K562 (cell line): Measurements from ENCODE around the gene CTSD. TPM values are rescaled to one million over a fixed set of nuclear protein-coding genes. Genes with fewer than 3 reads are reported as not detected.

ENCODE experiments used
- ATAC-seq: fragments of 200-7000 bp; cut with Tn5 transposase; 3 replicates; pipeline ENCODE4 v1.9.1; 2020; ENCODE audit warnings: moderate library complexity
- BruUV-seq: library from RNA; stranded (reverse); fragments of 400-500 nt; replicated peaks from 2 replicates; lab custom pipeline; 2021; lab: Mats Ljungman, UMichigan
- CTCF ChIA-PET: fragments of 300-600 bp; formaldehyde crosslinking; extraction: SDS; loops from one replicate; lab custom pipeline; 2021; ENCODE audit warnings: low intra/inter-chr PET ratio; lab: Yijun Ruan, JAX
- POLR2A ChIA-PET: fragments of 300-600, 350-650 bp; sonication (Branson Sonifier 250); formaldehyde crosslinking; extraction: SDS; loops from one replicate; lab custom pipeline; 2021; ENCODE audit warnings: antibody characterized with exemption, inconsistent platforms; lab: Yijun Ruan, JAX
- DNase-seq, 4 experiments: peaks; one replicate each; pipeline versions ENCODE4 v3.0.0 to v3.0.0-alpha.2; 2011 to 2018; ENCODE audit warnings: low spot score in 3 of 4, mixed read lengths in 3 of 4; ENCODE audit errors: extremely low read depth in 1 of 4
- FAIRE-seq: peaks from 2 replicates; lab custom pipeline; 2011; peaks lifted over from hg19 to GRCh38; lab: Jason Lieb, UNC
- H2AFZ ChIP-seq: 2 replicates; pipeline ENCODE4 v1.6.0; 2011; ENCODE audit warnings: low read depth, low read length, control low read depth, inconsistent platforms
- H3K27ac ChIP-seq: fragments of 200-600 bp; 3 replicates; pipeline ENCODE4 v1.8.0; 2011; ENCODE audit warnings: low read depth, mild to moderate bottlenecking, control low read depth, inconsistent platforms, low read length, moderate library complexity, mixed read lengths; ENCODE audit errors: extremely low read depth
- H3K27me3 ChIP-seq, 2 experiments: fragments of 300-600 bp in 1 of 2; 2 replicates in 1 of 2; 3 replicates in 1 of 2; pipeline versions ENCODE4 v1.6.0 to v1.8.0; 2011; ENCODE audit warnings: inconsistent platforms in 2 of 2, low read length in 2 of 2, mild to moderate bottlenecking in 1 of 2, mixed read lengths in 1 of 2, moderate library complexity in 1 of 2; ENCODE audit not compliant: control insufficient read depth in 2 of 2, insufficient read depth in 2 of 2
- H3K36me3 ChIP-seq: fragments of 300-600 bp; 3 replicates; pipeline ENCODE4 v1.8.0; 2011; ENCODE audit warnings: mild to moderate bottlenecking, low read length, inconsistent platforms; ENCODE audit not compliant: control insufficient read depth, insufficient read depth
- H3K4me1 ChIP-seq, 2 experiments: fragments of 200-600 bp in 1 of 2; replicated peaks in 1 of 2; 2 replicates in 1 of 2; 3 replicates in 1 of 2; pipeline versions ENCODE4 v1.5.1 to v1.8.0; 2011; ENCODE audit warnings: inconsistent platforms in 2 of 2, low read length in 2 of 2, mild to moderate bottlenecking in 1 of 2, mixed read lengths in 1 of 2, moderate library complexity in 1 of 2; ENCODE audit not compliant: control insufficient read depth in 2 of 2, insufficient read depth in 2 of 2
- H3K4me2 ChIP-seq: 2 replicates; pipeline ENCODE4 v1.6.1; 2011; ENCODE audit warnings: low read length, control low read depth, inconsistent platforms, mixed read lengths; ENCODE audit not compliant: insufficient read depth
- H3K4me3 ChIP-seq: fragments of 200-600 bp; sonication (generic), shearing (Covaris generic); 2 replicates; pipeline ENCODE4 v1.5.1; 2016; ENCODE audit warnings: control low read depth, inconsistent platforms
- H3K79me2 ChIP-seq: fragments of 200-600 bp; 3 replicates; pipeline ENCODE4 v1.8.0; 2011; ENCODE audit warnings: low read length, inconsistent platforms; ENCODE audit not compliant: control insufficient read depth, insufficient read depth
- H3K9ac ChIP-seq, 2 experiments: 2 replicates each; pipeline versions ENCODE4 v1.6.0 to v1.6.1; 2011; ENCODE audit warnings: low read depth in 2 of 2, low read length in 2 of 2, control low read depth in 1 of 2, inconsistent platforms in 1 of 2, mild to moderate bottlenecking in 1 of 2, mixed read lengths in 1 of 2; ENCODE audit not compliant: insufficient read depth in 1 of 2
- H3K9me1 ChIP-seq: one replicate; pipeline ENCODE4 v1.6.0; 2011; ENCODE audit warnings: inconsistent platforms, mild to moderate bottlenecking, low read length, moderate library complexity; ENCODE audit not compliant: control insufficient read depth, insufficient read depth
- H3K9me3 ChIP-seq: replicated peaks from 2 replicates; pipeline ENCODE4 v1.5.1; 2011; ENCODE audit warnings: low read depth, low read length, inconsistent platforms; ENCODE audit not compliant: control insufficient read depth, insufficient read depth
- H4K20me1 ChIP-seq: replicated peaks from 2 replicates; pipeline ENCODE4 v1.6.1; 2011; ENCODE audit warnings: low read length, inconsistent platforms, mixed read lengths; ENCODE audit not compliant: control insufficient read depth, insufficient read depth
- CBX3 ChIP-seq, 2 experiments: IDR thresholded peaks; 1 replicate in 1 of 2; 2 replicates in 1 of 2; pipeline ENCODE4 v1.6.1; 2012; ENCODE audit warnings: inconsistent platforms in 2 of 2, low read length in 2 of 2, borderline replicate concordance in 1 of 2, control low read depth in 1 of 2
- MTA1 ChIP-seq: fragments of 450-650 bp; IDR thresholded peaks from 2 replicates; pipeline ENCODE4 v1.6.1; 2017; ENCODE audit warnings: borderline replicate concordance
- ZNF174 ChIP-seq: fragments of 250-450 bp; sonication (Bioruptor Pico); IDR thresholded peaks from 2 replicates; pipeline ENCODE4 v1.4.0; 2020; ENCODE audit warnings: mild to moderate bottlenecking
- WGBS: fragments of 100-300 bp; shearing (Covaris generic); methylation state at CpG from one replicate; pipeline ENCODE4 v1.1.6; 2016; ENCODE audit warnings: low coverage, mixed read lengths; ENCODE audit not compliant: insufficient coverage; ENCODE audit errors: missing lambda C conversion rate; 5-methylcytosine and 5-hydroxymethylcytosine counted together
- in situ Hi-C: fragments of 300-500 bp; cut with MboI; formaldehyde crosslinking; loops from 4 replicates; pipeline ENCODE4 v1.15.0; 2018; ENCODE audit warnings: inconsistent platforms, mixed read lengths
- intact Hi-C: fragments of 100-400 bp; cut with micrococcal nuclease; formaldehyde crosslinking; loops from 2 replicates; pipeline ENCODE4 v1.14.2; 2022
- polyA plus RNA-seq, 8 experiments: library from polyadenylated mRNA; depleted of rRNA in 4 of 8; stranded (reverse) in 5 of 8; unstranded in 3 of 8; fragments of >200 nt; fragmentation: Nextera tagmentation in 2 of 8; fragmentation: Illumina TruSeq in 1 of 8; extraction: Ambion mirVana in 2 of 8; extraction: Trizol in 1 of 8; gene quantifications; 2 replicates each; pipeline versions ENCODE4 v1.2.1 to v1.2.3, GENCODE V29; 2011 to 2014; ENCODE audit warnings: inconsistent platforms in 1 of 8, missing spikeins in 1 of 8
- total RNA-seq, 7 experiments: library from RNA; depleted of rRNA in 6 of 7; stranded (reverse); fragments of >200 nt in 6 of 7; fragmentation: Illumina TruSeq in 2 of 7; extraction: Trizol in 2 of 7; gene quantifications; 2 replicates each; pipeline versions ENCODE4 v1.2.1 to v1.2.3, GENCODE V29; 2011 to 2021; ENCODE audit warnings: low replicate concordance in 1 of 7
- TF ChIP-seq, protein P1 (sequence below), 3 experiments: IDR thresholded peaks in 2 of 3; conservative IDR thresholded peaks in 1 of 3; 2 replicates each; pipeline ENCODE4 v1.5.1; 2011 to 2012; ENCODE audit warnings: low read length in 3 of 3, mild to moderate bottlenecking in 3 of 3, control low read depth in 2 of 3, improper control_type of control experiment in 1 of 3, inconsistent platforms in 1 of 3, low read depth in 1 of 3, mixed read lengths in 1 of 3, moderate library complexity in 1 of 3; ENCODE audit not compliant: insufficient read depth in 2 of 3

Gene CTSD
- total and polyA plus RNA-seq, 9 of the 15 experiments (the other 6 are each of a cell fraction or from before 2014, with no cell fraction given), result 1.0 to 112 (median 40.9) TPM

DNA sequence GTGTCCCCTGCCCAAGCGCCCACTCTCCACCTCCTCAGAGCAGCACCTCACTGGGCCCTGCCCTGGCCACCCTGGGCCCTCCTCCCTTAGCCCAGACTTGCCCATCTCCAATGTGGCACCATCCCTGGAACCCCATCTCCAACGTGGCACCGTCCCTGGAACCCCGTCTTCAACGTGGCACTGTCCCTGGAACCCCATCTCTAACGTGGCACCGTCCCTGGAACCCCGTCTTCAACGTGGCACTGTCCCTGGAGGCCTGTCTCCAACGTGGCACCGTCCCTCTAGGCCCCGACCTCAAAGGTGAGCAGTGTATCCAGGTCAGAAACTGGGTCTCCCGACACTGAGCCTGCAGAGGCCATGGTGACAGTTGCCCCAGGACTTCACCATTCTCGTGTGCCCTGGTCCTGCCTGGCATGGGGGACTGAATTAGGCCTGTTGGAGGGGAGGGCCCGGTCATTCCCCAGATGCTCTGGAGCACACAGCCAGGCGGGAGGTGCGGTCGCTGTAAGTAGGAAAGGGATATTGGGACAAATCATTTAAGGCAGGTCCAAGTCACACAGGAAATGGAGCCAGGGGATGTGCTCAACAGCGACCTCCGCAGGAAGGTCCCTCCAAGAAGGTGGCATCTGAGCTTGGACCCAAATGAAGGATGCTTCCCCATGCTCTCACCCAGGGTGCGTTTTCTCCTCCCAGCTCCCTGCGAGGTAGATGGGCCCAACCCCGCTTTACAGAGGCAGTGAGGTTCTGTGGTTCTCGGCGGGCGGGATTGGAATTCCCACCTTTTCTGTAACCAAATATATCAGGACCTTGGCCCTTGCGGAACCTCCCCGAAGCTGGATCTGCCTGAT, 2.4 kb upstream of the CTSD start:
- ChIA-PET POLR2A (interaction anchor here (0.6 kb wide), 1 partner anchor 103 kb away, joined by 4 read pairs; no protein-coding TSS in a partner anchor), CTCF (no interaction called here)
- Histone ChIP-seq H3K27me3 (no peaks in the 10 kb centered on the region), H3K4me3 (no peak overlapping the region), H3K27ac (no peak overlapping the region), H3K4me2 (no peak overlapping the region), H3K79me2 (peaks cover 17% of the 10 kb centered on the region), H2AFZ (no peak overlapping the region), H3K4me1 (peaks cover 30 to 66% of the 10 kb centered on the region in 2 experiments), H3K36me3 (peaks cover 2% of the 10 kb centered on the region; the same call in 1 of the 3 replicates), H3K9me3 (no peaks in the 10 kb centered on the region), H4K20me1 (0 out of 2 replicates have a peak, but pooled peaks cover 4% of the 10 kb centered on the region), H3K9ac (peak overlapping the region in 1 of 2 experiments; percentile 76; a peak in 2 of 4 replicates), H3K9me1 (peaks cover 7% of the 10 kb centered on the region)
- FAIRE-seq, result no peak
- no TSS peak for BruUV-seq
- DNase-seq, result peak in 1 of 4 experiments; percentile 25
- 74% methylated on average over 28 of the region's 28 CpGs for WGBS
- intact Hi-C loops, result no loop called here
- no peak for ATAC-seq
- in situ Hi-C loops, result no loop called here
- TF ChIP-seq MTA1 (no peak), CBX3 (IDR thresholded peaks at IDR 0.05; ENCODE audit: borderline replicate concordance in 1 of 2, low read length in 2 of 2) (no peak), ZNF174 (no peak)
- TF ChIP-seq, protein P1, sequence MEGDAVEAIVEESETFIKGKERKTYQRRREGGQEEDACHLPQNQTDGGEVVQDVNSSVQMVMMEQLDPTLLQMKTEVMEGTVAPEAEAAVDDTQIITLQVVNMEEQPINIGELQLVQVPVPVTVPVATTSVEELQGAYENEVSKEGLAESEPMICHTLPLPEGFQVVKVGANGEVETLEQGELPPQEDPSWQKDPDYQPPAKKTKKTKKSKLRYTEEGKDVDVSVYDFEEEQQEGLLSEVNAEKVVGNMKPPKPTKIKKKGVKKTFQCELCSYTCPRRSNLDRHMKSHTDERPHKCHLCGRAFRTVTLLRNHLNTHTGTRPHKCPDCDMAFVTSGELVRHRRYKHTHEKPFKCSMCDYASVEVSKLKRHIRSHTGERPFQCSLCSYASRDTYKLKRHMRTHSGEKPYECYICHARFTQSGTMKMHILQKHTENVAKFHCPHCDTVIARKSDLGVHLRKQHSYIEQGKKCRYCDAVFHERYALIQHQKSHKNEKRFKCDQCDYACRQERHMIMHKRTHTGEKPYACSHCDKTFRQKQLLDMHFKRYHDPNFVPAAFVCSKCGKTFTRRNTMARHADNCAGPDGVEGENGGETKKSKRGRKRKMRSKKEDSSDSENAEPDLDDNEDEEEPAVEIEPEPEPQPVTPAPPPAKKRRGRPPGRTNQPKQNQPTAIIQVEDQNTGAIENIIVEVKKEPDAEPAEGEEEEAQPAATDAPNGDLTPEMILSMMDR (IDR thresholded peaks at IDR 0.05 in 2 of 3, conservative IDR thresholded peaks at IDR 0.05 in 1 of 3; ENCODE audit: insufficient read depth in 2 of 3, low read depth in 1 of 3, low read length in 3 of 3), result peak; percentile 18 to 47 (median 22); a peak in 3 of 6 replicates
- TF ChIP-seq, all 486 proteins: peak for 1
